ENCODE results near the gene CLEC16A.
A peak's percentile ranks its signal among the peaks of the same experiment; 100 is the strongest.

CLEC16A gene

GRCh38 chr16:11092788-11093571 is 148.6 kb downstream of the CLEC16A start:
- peaks cover 9% of the 10 kb centered on the region for H3K36me3 ChIP-seq (ENCODE audit: control insufficient read depth, insufficient read depth, low read length)
- TF ChIP-seq, protein P1, sequence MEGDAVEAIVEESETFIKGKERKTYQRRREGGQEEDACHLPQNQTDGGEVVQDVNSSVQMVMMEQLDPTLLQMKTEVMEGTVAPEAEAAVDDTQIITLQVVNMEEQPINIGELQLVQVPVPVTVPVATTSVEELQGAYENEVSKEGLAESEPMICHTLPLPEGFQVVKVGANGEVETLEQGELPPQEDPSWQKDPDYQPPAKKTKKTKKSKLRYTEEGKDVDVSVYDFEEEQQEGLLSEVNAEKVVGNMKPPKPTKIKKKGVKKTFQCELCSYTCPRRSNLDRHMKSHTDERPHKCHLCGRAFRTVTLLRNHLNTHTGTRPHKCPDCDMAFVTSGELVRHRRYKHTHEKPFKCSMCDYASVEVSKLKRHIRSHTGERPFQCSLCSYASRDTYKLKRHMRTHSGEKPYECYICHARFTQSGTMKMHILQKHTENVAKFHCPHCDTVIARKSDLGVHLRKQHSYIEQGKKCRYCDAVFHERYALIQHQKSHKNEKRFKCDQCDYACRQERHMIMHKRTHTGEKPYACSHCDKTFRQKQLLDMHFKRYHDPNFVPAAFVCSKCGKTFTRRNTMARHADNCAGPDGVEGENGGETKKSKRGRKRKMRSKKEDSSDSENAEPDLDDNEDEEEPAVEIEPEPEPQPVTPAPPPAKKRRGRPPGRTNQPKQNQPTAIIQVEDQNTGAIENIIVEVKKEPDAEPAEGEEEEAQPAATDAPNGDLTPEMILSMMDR (IDR thresholded peaks at IDR 0.05; ENCODE audit: insufficient read depth, low read length, poor library complexity, severe bottlenecking) = no peak
- no peak for DNase-seq (ENCODE audit: extremely low read depth, insufficient read length)
- H3K27me3 ChIP-seq (replicated peaks; ENCODE audit: control insufficient read depth, insufficient read depth, low read length) = no peaks in the 10 kb centered on the region
- no peak overlapping the region for H3K4me3 ChIP-seq (replicated peaks; ENCODE audit: low read depth, low read length)

- TF ChIP-seq, protein P1 (IDR thresholded peaks at IDR 0.05; ENCODE audit: insufficient read depth, low read length, poor library complexity, severe bottlenecking) = no peak
- Histone ChIP-seq H3K27me3 (replicated peaks; ENCODE audit: control insufficient read depth, insufficient read depth, low read length) (no peaks in the 10 kb centered on the region), H3K4me3 (replicated peaks; ENCODE audit: low read depth, low read length) (no peak overlapping the region), H3K36me3 (ENCODE audit: control insufficient read depth, insufficient read depth, low read length) (peaks cover 7% of the 10 kb centered on the region)
- no peak for DNase-seq (ENCODE audit: extremely low read depth, insufficient read length)
Observed at GRCh38 chr16:11093572-11094074, 149.3 kb downstream of the CLEC16A start.

- TF ChIP-seq, protein P1 (IDR thresholded peaks at IDR 0.05; ENCODE audit: insufficient read depth, low read length, poor library complexity, severe bottlenecking) = no peak
- H3K4me3 ChIP-seq (replicated peaks; ENCODE audit: low read depth, low read length) = no peak overlapping the region
- H3K36me3 ChIP-seq (ENCODE audit: control insufficient read depth, insufficient read depth, low read length) = peaks cover 7% of the 10 kb centered on the region
- no peaks in the 10 kb centered on the region for H3K27me3 ChIP-seq (replicated peaks; ENCODE audit: control insufficient read depth, insufficient read depth, low read length)
- peak; percentile 59 for DNase-seq (ENCODE audit: extremely low read depth, insufficient read length)
Observed at GRCh38 chr16:11094075-11094856, 149.9 kb downstream of the CLEC16A start.

- H3K27me3 ChIP-seq (replicated peaks; ENCODE audit: control insufficient read depth, insufficient read depth, low read length) = no peaks in the 10 kb centered on the region
- H3K36me3 ChIP-seq (ENCODE audit: control insufficient read depth, insufficient read depth, low read length) = peaks cover 6% of the 10 kb centered on the region
- TF ChIP-seq, protein P1 (IDR thresholded peaks at IDR 0.05; ENCODE audit: insufficient read depth, low read length, poor library complexity, severe bottlenecking) = no peak
- H3K4me3 ChIP-seq (replicated peaks; ENCODE audit: low read depth, low read length) = no peak overlapping the region
- no peak for DNase-seq (ENCODE audit: extremely low read depth, insufficient read length)
Observed at GRCh38 chr16:11094857-11095565, 150.6 kb downstream of the CLEC16A start.

DNA sequence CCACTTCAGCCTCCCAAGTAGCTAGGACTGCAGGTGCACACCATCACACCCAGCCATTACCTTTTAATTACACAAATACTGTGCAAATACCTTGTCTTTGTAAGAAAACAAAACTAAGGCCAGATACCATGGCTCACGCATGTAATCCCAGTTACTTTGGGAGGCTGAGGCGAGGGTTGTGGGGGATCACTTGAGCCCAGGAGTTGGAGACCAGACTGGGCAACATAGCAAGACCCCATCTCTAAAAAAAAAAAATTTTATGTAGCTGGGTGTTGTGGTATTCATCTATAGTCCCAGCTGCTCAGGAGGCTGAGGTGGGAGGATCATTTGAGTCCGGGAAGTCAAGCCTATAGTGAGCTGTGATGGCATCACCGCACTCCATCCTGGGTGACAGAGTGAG is 151.6 kb downstream of the CLEC16A start:
- no peak for DNase-seq (ENCODE audit: extremely low read depth, insufficient read length)
- TF ChIP-seq, protein P1 (IDR thresholded peaks at IDR 0.05; ENCODE audit: insufficient read depth, low read length, poor library complexity, severe bottlenecking) = no peak
- H3K36me3 ChIP-seq (ENCODE audit: control insufficient read depth, insufficient read depth, low read length) = peaks cover 6% of the 10 kb centered on the region
- H3K27me3 ChIP-seq (replicated peaks; ENCODE audit: control insufficient read depth, insufficient read depth, low read length) = no peaks in the 10 kb centered on the region
- no peak overlapping the region for H3K4me3 ChIP-seq (replicated peaks; ENCODE audit: low read depth, low read length)

Data from GM06990 (cell line).